Measurements from ENCODE around the gene RAP2B.
"Not testable (repeated sequence)": the region's sequence is repeated elsewhere in the genome, so short reads cannot be mapped to it uniquely, and the experiment has no call there.

RAP2B gene

GRCh38 chr3:153161714-153162512 lies at the start of gene RAP2B:
RAP2B (plus strand) TSS chr3:153162226; CDS start chr3:153162694, 468 bp downstream.
- TF ChIP-seq, protein P1, sequence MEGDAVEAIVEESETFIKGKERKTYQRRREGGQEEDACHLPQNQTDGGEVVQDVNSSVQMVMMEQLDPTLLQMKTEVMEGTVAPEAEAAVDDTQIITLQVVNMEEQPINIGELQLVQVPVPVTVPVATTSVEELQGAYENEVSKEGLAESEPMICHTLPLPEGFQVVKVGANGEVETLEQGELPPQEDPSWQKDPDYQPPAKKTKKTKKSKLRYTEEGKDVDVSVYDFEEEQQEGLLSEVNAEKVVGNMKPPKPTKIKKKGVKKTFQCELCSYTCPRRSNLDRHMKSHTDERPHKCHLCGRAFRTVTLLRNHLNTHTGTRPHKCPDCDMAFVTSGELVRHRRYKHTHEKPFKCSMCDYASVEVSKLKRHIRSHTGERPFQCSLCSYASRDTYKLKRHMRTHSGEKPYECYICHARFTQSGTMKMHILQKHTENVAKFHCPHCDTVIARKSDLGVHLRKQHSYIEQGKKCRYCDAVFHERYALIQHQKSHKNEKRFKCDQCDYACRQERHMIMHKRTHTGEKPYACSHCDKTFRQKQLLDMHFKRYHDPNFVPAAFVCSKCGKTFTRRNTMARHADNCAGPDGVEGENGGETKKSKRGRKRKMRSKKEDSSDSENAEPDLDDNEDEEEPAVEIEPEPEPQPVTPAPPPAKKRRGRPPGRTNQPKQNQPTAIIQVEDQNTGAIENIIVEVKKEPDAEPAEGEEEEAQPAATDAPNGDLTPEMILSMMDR (conservative IDR thresholded peaks at IDR 0.05; ENCODE audit: low read depth, low read length): no peak
- H3K4me3 ChIP-seq (ENCODE audit: low read depth, low read length): peak within 1 kb of the TSS; percentile 95

GRCh38 chr3:153113541-153113940 lies 48.5 kb upstream of the RAP2B start:
- H3K4me3 ChIP-seq (ENCODE audit: low read depth, low read length): no peak overlapping the region
- no peak for DNase-seq (ENCODE audit: low read depth)
- TF ChIP-seq, protein P1 (conservative IDR thresholded peaks at IDR 0.05; ENCODE audit: low read depth, low read length): no peak

More at GRCh38 chr3:153161714-153162512, at the start of gene RAP2B:
- DNase-seq (ENCODE audit: low read depth): peak; percentile 98

DNA sequence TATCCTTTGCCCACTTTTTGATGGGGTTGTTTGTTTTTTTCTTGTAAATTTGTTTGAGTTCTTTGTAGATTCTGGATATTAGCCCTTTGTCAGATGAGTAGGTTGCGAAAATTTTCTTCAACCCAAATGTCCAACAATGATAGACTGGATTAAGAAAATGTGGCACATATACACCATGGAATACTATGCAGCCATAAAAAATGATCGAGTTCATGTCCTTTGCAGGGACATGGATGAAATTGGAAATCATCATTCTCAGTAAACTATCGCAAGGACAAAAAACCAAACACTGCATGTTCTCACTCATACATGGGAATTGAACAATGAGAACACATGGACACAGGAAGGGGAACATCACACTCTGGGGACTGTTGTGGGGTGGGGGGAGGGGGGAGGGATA lies 47.8 kb upstream of the RAP2B start:
- H3K4me3 ChIP-seq (ENCODE audit: low read depth, low read length); DNase-seq (ENCODE audit: low read depth): not testable (repeated sequence)

DNA sequence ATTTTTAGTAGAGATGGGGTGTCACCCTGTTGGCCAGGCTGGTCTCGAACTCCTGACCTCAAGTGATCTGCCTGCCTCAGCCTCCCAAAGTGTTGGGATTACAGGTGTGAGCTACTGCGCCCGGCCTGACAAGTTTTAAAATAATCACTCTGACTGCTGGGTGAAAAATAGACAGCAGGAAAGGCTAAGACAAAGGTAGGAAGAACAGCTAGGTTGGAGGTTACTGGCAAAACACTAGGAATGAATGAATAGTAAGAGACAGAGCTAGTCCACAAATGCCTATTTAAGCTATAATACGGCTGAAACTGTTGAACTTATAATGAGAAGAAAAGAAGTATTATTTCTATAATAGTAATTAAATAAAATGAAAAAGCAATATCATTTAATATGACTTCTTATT lies 46.7 kb upstream of the RAP2B start:
- TF ChIP-seq, protein P1 (conservative IDR thresholded peaks at IDR 0.05; ENCODE audit: low read depth, low read length): no peak

DNA sequence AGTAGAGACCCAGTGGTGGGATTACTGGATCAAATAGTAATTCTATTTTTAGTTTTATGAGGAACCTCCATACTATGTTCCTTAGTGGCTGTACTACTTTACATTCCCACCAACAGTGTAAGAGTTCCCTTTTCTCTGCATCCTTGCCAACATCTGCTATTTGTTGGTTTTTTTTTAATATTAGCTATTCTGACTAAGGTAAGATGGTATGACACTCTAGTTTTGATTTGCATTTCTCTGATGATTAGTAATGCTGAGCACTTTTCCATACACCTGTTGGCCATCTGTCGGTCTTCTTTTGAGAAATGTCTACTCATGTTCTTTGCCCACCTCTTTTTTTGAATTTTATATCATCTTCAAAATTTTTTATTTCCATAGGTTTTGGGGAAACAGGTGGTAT lies 34.2 kb upstream of the RAP2B start:
- no peak for DNase-seq (ENCODE audit: low read depth)
- TF ChIP-seq, protein P1 (conservative IDR thresholded peaks at IDR 0.05; ENCODE audit: low read depth, low read length): no peak

More for the DNA sequence above, 46.7 kb upstream of the RAP2B start:
- no peak overlapping the region for H3K4me3 ChIP-seq (ENCODE audit: low read depth, low read length)
- no peak for DNase-seq (ENCODE audit: low read depth)

GRCh38 chr3:153129426-153129825 lies 32.6 kb upstream of the RAP2B start:
- TF ChIP-seq, protein P1 (conservative IDR thresholded peaks at IDR 0.05; ENCODE audit: low read depth, low read length): no peak
- DNase-seq (ENCODE audit: low read depth): no peak
- no peak overlapping the region for H3K4me3 ChIP-seq (ENCODE audit: low read depth, low read length)

More for the DNA sequence above, 34.2 kb upstream of the RAP2B start:
- no peak overlapping the region for H3K4me3 ChIP-seq (ENCODE audit: low read depth, low read length)

- DNase-seq (ENCODE audit: low read depth): no peak
- TF ChIP-seq, protein P1 (conservative IDR thresholded peaks at IDR 0.05; ENCODE audit: low read depth, low read length): no peak
Measured at GRCh38 chr3:153129866-153130265, 32.2 kb upstream of the RAP2B start.

More at GRCh38 chr3:153129866-153130265, 32.2 kb upstream of the RAP2B start:
- no peak overlapping the region for H3K4me3 ChIP-seq (ENCODE audit: low read depth, low read length)
